ENCODE measurements around the gene MFSD11.

DNA sequence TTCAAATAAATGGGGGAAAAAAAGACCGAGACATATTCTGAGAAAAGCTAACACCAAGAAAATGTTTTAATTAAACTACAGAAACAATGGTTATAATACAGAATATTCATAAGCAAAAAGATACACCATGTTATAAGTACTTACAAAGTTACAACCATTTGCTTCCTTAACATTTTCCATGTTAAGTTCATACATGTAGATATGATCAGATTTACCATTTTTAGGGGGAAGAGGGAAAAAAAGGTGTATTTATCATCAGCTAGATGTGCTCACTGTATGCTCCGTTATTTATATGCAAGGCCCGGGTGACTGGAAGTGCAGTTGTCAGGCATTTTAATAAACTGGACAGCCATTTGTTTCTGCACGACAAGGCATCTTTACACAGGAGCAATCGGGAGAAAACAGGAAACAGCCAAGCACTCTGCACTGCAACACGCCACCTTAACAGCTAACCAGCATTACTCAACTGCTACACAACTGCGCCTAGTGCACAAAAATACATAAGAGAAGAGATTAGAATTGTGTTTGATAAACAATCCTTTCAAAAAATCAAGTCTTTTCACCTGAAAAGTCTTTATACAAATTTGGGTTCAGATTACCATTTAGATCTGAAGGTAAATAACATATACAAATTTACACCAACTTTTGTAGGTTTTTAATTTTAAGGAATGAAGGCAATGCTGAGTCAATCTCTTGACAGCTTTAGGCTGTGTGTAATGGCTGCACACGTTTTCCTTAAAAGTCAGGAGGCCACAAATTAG, 3.7 kb upstream of the MFSD11 start:
- TF ChIP-seq POLR2A (IDR thresholded peaks at IDR 0.05) (no peak), EP300 (IDR thresholded peaks at IDR 0.05) (no peak), POLR2AphosphoS5 (IDR thresholded peaks at IDR 0.05) (peak in 1 of 2 donors; percentile 14)
- TF ChIP-seq, protein P1, sequence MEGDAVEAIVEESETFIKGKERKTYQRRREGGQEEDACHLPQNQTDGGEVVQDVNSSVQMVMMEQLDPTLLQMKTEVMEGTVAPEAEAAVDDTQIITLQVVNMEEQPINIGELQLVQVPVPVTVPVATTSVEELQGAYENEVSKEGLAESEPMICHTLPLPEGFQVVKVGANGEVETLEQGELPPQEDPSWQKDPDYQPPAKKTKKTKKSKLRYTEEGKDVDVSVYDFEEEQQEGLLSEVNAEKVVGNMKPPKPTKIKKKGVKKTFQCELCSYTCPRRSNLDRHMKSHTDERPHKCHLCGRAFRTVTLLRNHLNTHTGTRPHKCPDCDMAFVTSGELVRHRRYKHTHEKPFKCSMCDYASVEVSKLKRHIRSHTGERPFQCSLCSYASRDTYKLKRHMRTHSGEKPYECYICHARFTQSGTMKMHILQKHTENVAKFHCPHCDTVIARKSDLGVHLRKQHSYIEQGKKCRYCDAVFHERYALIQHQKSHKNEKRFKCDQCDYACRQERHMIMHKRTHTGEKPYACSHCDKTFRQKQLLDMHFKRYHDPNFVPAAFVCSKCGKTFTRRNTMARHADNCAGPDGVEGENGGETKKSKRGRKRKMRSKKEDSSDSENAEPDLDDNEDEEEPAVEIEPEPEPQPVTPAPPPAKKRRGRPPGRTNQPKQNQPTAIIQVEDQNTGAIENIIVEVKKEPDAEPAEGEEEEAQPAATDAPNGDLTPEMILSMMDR (IDR thresholded peaks at IDR 0.05): no peak

All from upper lobe of left lung (tissue), 4 donors.